ENCODE measurements around the gene COPS6. TPM values are rescaled to one million over a fixed set of nuclear protein-coding genes. Genes with fewer than 3 reads are reported as not detected.

Gene COPS6
- total and polyA plus RNA-seq, 2 of the 4 experiments (the other 2 are of a cell fraction) = 185 to 325 TPM

- POLR2A ChIA-PET (ENCODE audit: unreplicated experiment) = no interaction called here
- Histone ChIP-seq H3K4me3 (ENCODE audit: insufficient read depth, low read depth, low read length) (no peak overlapping the region), H3K27me3 (ENCODE audit: control insufficient read depth, insufficient read depth, low read length) (no peaks in the 10 kb centered on the region), H4K91ac (ENCODE audit: insufficient read depth, low read depth, low read length) (no peak overlapping the region), H3K79me1 (ENCODE audit: low read depth in 1 of 2, low read length in 2 of 2) (peaks cover 37 to 81% of the 10 kb centered on the region in 2 experiments), H3K9me1 (ENCODE audit: insufficient read depth, low read length) (peaks cover 9% of the 10 kb centered on the region), H2BK5ac (ENCODE audit: low read depth, low read length, poor library complexity, severe bottlenecking) (no peak overlapping the region), H2AK9ac (replicated peaks; ENCODE audit: low read depth, low read length, poor library complexity) (peak overlapping the region; percentile 66), H3K23ac (ENCODE audit: low read depth, low read length) (0 out of 2 replicates have a peak overlapping the region, but pooled peaks have one; percentile 24), H3K4me1 (ENCODE audit: control insufficient read depth, insufficient read depth, low read length) (peaks cover 8% of the 10 kb centered on the region), H3K4me2 (ENCODE audit: low read depth, low read length) (no peak overlapping the region), H3K36me3 (ENCODE audit: control insufficient read depth, insufficient read depth, low read length) (peaks cover 67% of the 10 kb centered on the region), H4K8ac (ENCODE audit: low read depth in 2 of 2, low read length in 2 of 2) (no peak overlapping the region), H3K14ac (replicated peaks; ENCODE audit: low read depth, low read length) (no peak overlapping the region), H2BK120ac (ENCODE audit: low read depth, low read length) (no peak overlapping the region), H3K9me3 (ENCODE audit: control insufficient read depth, insufficient read depth, low read length) (no peaks in the 10 kb centered on the region), H2AFZ (replicated peaks; ENCODE audit: low read length, poor library complexity) (no peak overlapping the region), H3K56ac (ENCODE audit: extremely low read depth, insufficient read depth, low read length) (no peak overlapping the region), H2BK15ac (ENCODE audit: low read depth, low read length) (no peak overlapping the region), H2AK5ac (ENCODE audit: low read depth, low read length) (peak overlapping the region; percentile 14; the same call in 1 of the 2 replicates), H3K18ac (ENCODE audit: low read depth, low read length) (no peak overlapping the region), H3K4ac (ENCODE audit: low read depth, low read length) (no peak overlapping the region), H4K20me1 (ENCODE audit: insufficient read depth, low read length) (peaks cover 15% of the 10 kb centered on the region), H4K5ac (ENCODE audit: low read depth, low read length) (no peak overlapping the region), H3K27ac (ENCODE audit: insufficient read depth, low read length) (no peak overlapping the region), H2BK20ac (ENCODE audit: low read depth, low read length) (no peak overlapping the region), H3K9ac (ENCODE audit: low read depth, low read length) (no peak overlapping the region)
- intact Hi-C loops (cut with micrococcal nuclease) (no loop called here), in situ Hi-C loops (cut with MboI; ENCODE audit: low sequenced_read_pairs) (no loop called here), dilution Hi-C loops (cut with HindIII; ENCODE audit: low sequenced_read_pairs, unreplicated experiment) (no loop called here)
- ATAC-seq (ENCODE audit: low read depth) (no peak), DNase-seq (no peak)
- TF ChIP-seq NFE2L2 (IDR thresholded peaks at IDR 0.05; ENCODE audit: low read depth, low read length) = no peak
- no peak for TF ChIP-seq FOS (IDR thresholded peaks at IDR 0.05; ENCODE audit: low read depth, low read length)
- no peak for TF ChIP-seq MAZ (IDR thresholded peaks at IDR 0.05; ENCODE audit: borderline replicate concordance, low read depth, low read length)
- TF ChIP-seq ELK1 (IDR thresholded peaks at IDR 0.05; ENCODE audit: borderline replicate concordance, low read depth, low read length) = no peak
- TF ChIP-seq POLR2A (IDR thresholded peaks at IDR 0.05; ENCODE audit: low read depth, low read length) = no peak
- no peak for TF ChIP-seq BHLHE40 (IDR thresholded peaks at IDR 0.05; ENCODE audit: low read depth, low read length)
- no peak for TF ChIP-seq RCOR1 (IDR thresholded peaks at IDR 0.05; ENCODE audit: insufficient replicate concordance, low read length)
- TF ChIP-seq USF2 (IDR thresholded peaks at IDR 0.05; ENCODE audit: low read depth, low read length) = no peak
- no peak for TF ChIP-seq MXI1 (IDR thresholded peaks at IDR 0.05; ENCODE audit: borderline replicate concordance, low read depth, low read length)
- TF ChIP-seq RAD21 (IDR thresholded peaks at IDR 0.05; ENCODE audit: low read length) = no peak
- TF ChIP-seq CHD1 (IDR thresholded peaks at IDR 0.05; ENCODE audit: low read depth, low read length) = no peak
- no peak for TF ChIP-seq SMC3 (IDR thresholded peaks at IDR 0.05; ENCODE audit: low read depth, low read length)
- no peak for TF ChIP-seq MAFK (IDR thresholded peaks at IDR 0.05; ENCODE audit: low read depth, low read length)
- BruUV-seq (replicated peaks) = no TSS peak
- 85% methylated on average over 4 of the region's 8 CpGs; no CpG with 5 or more reads in 1 of the 2 experiments for WGBS, 2 experiments (ENCODE audit: extremely low coverage in 2 of 2, insufficient read length in 1 of 2)
- CTCF ChIA-PET = no interaction called here
Observed at GRCh38 chr7:100093054-100093453, 4.3 kb downstream of the COPS6 start.
